CD4-positive, alpha-beta T cell (primary cell): ENCODE results near the gene DECR2. TPM values are rescaled to one million over a fixed set of nuclear protein-coding genes. Genes with fewer than 3 reads are reported as not detected.

ENCODE experiments used
- ATAC-seq: fragments of 200-7000 bp; cut with Tn5 transposase; one replicate; pipeline ENCODE4 v1.10.0; 2022; ENCODE audit warnings: mild to moderate bottlenecking; ENCODE audit not compliant: poor library complexity
- CTCF ChIA-PET: fragments of 350-600 bp; sonication (Branson Sonifier 250); formaldehyde crosslinking; loops from one replicate; lab custom pipeline; 2021; ENCODE audit warnings: antibody characterized with exemption, inconsistent platforms; lab: Charles Lee
- POLR2A ChIA-PET: fragments of 350-600 bp; sonication (Branson Sonifier 250); formaldehyde crosslinking; loops from one replicate; lab custom pipeline; 2021; ENCODE audit warnings: antibody characterized with exemption, inconsistent platforms; lab: Charles Lee
- DNase-seq, 14 experiments: peaks; one replicate each; pipeline ENCODE4 v3.0.0-alpha.2; 2013 to 2020; ENCODE audit warnings: mixed read lengths in 2 of 14
- H3K27ac ChIP-seq, 2 donors: one replicate each; pipeline versions ENCODE4 v1.5.1 to v1.7.0; 2013; ENCODE audit warnings: low read length in 2 of 2, low read depth in 1 of 2, mild to moderate bottlenecking in 1 of 2
- H3K27me3 ChIP-seq, 2 experiments: 1 replicate in 1 of 2; 2 replicates in 1 of 2; pipeline versions ENCODE4 v1.6.1 to v1.7.0; 2013; ENCODE audit warnings: low read length in 2 of 2, control low read depth in 1 of 2, mild to moderate bottlenecking in 1 of 2, moderate library complexity in 1 of 2; ENCODE audit not compliant: insufficient read depth in 2 of 2, control insufficient read depth in 1 of 2
- H3K36me3 ChIP-seq: one replicate; pipeline ENCODE4 v1.6.1; 2013; ENCODE audit warnings: low read length, control low read depth; ENCODE audit not compliant: insufficient read depth
- H3K4me1 ChIP-seq: one replicate; pipeline ENCODE4 v1.6.1; 2013; ENCODE audit warnings: low read length, control low read depth; ENCODE audit not compliant: insufficient read depth
- H3K4me3 ChIP-seq: one replicate; pipeline ENCODE4 v1.5.1; 2013; ENCODE audit warnings: mild to moderate bottlenecking, low read length, moderate library complexity
- H3K9me3 ChIP-seq, 2 experiments: 1 replicate in 1 of 2; 2 replicates in 1 of 2; pipeline versions ENCODE4 v1.6.1 to v1.7.0; 2013; ENCODE audit warnings: low read length in 2 of 2, mild to moderate bottlenecking in 2 of 2, control low read depth in 1 of 2, moderate library complexity in 1 of 2; ENCODE audit not compliant: control insufficient read depth in 1 of 2, insufficient read depth in 1 of 2
- H3K27ac Mint-ChIP-seq: one replicate; pipeline ENCODE4 v1.8.0; 2020; ENCODE audit warnings: mixed read lengths
- H3K27me3 Mint-ChIP-seq: one replicate; pipeline ENCODE4 v1.8.0; 2021; ENCODE audit warnings: mixed read lengths
- H3K36me3 Mint-ChIP-seq: one replicate; pipeline ENCODE4 v1.8.0; 2021; ENCODE audit warnings: low read depth, mixed read lengths
- H3K4me1 Mint-ChIP-seq: one replicate; pipeline ENCODE4 v1.8.0; 2021; ENCODE audit warnings: low read depth, mixed read lengths
- H3K4me3 Mint-ChIP-seq: one replicate; pipeline ENCODE4 v1.8.0; 2020; ENCODE audit warnings: mild to moderate bottlenecking, mixed read lengths
- H3K9me3 Mint-ChIP-seq: one replicate; pipeline ENCODE4 v1.8.0; 2020; ENCODE audit warnings: mixed read lengths
- intact Hi-C, 2 experiments: fragments of 100-400 bp; cut with DNase I in 1 of 2; cut with micrococcal nuclease in 1 of 2; formaldehyde crosslinking; loops; one replicate each; pipeline versions ENCODE4 v1.15.1 to v1.9.0; 2023 to 2025; cut with DNase I, micrococcal nuclease
- total RNA-seq, 174 experiments: library from RNA in 2 of 174; stranded (reverse) in 2 of 174; gene quantifications; one replicate each; pipeline ENCODE4 v1.2.3 and lab custom pipeline; 2021 to 2026
- TF ChIP-seq, protein P1 (sequence below): fragments of 200-600 bp; IDR thresholded peaks from one replicate; pipeline ENCODE4 v1.8.0; 2022; ENCODE audit warnings: antibody characterized with exemption, mild to moderate bottlenecking

DECR2 gene
- total RNA-seq, 2 experiments from 2014 or later = 5.7 to 7.0 TPM

DNA sequence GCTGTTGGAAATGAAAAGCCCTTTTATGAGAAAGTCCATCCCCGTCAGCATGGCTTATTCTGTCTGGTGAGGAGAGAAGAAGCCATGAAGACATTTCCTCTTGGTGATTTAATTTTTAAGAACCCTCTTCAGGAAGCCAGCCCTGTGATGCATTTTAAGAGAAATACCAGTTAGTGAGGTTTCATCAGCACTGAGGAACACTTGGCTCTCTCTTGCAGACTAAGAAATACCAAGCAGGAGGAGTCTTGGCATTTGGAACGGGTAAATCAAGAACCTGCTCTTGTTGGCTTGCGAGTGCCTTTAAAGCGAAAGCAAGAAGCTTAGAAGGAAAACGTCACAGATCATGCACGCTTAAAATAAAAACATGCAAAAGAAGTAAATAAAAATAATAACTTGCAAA lies 41.3 kb downstream of the DECR2 start:
- CTCF ChIA-PET = no interaction called here
- H3K4me1 Mint-ChIP-seq = peaks cover 5% of the 10 kb centered on the region
- POLR2A ChIA-PET = no interaction called here
- Histone ChIP-seq H3K4me3 (no peak overlapping the region), H3K27me3 (no peaks in the 10 kb centered on the region), H3K27ac (no peak overlapping the region), H3K9me3 (no peaks in the 10 kb centered on the region), H3K4me1 (no peaks in the 10 kb centered on the region), H3K36me3 (no peaks in the 10 kb centered on the region)
- intact Hi-C loops = no loop called here
- no peaks in the 10 kb centered on the region for H3K27me3 Mint-ChIP-seq
- H3K27ac Mint-ChIP-seq = no peak overlapping the region
- no peaks in the 10 kb centered on the region for H3K9me3 Mint-ChIP-seq
- peaks cover 6% of the 10 kb centered on the region for H3K36me3 Mint-ChIP-seq
- H3K4me3 Mint-ChIP-seq = no peak overlapping the region
- DNase-seq (no peak), ATAC-seq (no peak)
- TF ChIP-seq, protein P1, sequence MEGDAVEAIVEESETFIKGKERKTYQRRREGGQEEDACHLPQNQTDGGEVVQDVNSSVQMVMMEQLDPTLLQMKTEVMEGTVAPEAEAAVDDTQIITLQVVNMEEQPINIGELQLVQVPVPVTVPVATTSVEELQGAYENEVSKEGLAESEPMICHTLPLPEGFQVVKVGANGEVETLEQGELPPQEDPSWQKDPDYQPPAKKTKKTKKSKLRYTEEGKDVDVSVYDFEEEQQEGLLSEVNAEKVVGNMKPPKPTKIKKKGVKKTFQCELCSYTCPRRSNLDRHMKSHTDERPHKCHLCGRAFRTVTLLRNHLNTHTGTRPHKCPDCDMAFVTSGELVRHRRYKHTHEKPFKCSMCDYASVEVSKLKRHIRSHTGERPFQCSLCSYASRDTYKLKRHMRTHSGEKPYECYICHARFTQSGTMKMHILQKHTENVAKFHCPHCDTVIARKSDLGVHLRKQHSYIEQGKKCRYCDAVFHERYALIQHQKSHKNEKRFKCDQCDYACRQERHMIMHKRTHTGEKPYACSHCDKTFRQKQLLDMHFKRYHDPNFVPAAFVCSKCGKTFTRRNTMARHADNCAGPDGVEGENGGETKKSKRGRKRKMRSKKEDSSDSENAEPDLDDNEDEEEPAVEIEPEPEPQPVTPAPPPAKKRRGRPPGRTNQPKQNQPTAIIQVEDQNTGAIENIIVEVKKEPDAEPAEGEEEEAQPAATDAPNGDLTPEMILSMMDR = no peak

DNA sequence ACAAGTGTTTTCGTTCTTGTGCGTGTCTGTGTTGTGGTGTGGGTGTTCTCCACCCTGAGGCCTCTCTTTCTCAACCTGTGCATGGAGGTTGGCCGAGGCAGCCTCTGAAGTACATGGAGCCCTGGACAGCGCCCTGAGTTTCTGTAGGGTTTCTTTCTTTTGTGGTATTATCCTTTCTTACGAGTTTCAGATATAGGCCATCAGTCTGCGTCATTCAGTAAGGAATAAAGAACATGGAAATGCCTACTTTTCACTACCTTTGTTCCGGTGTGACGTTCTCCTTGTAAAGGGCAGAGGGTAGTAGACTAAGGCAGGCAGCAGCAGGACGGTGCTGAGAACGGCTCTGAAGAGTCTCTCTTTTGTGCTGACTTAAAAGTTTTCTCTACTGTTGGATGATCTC lies 42.3 kb downstream of the DECR2 start:
- TF ChIP-seq, protein P1 = no peak
- H3K27me3 Mint-ChIP-seq = no peaks in the 10 kb centered on the region
- H3K4me3 ChIP-seq = no peak overlapping the region
- ChIA-PET CTCF (no interaction called here), POLR2A (no interaction called here)
- no peaks in the 10 kb centered on the region for H3K9me3 Mint-ChIP-seq
- no peaks in the 10 kb centered on the region for H3K36me3 ChIP-seq
- no peak overlapping the region for H3K4me3 Mint-ChIP-seq
- no peaks in the 10 kb centered on the region for H3K27me3 ChIP-seq
- ATAC-seq = no peak
- no peaks in the 10 kb centered on the region for H3K4me1 ChIP-seq
- H3K9me3 ChIP-seq = no peaks in the 10 kb centered on the region
- DNase-seq = no peak
- H3K27ac Mint-ChIP-seq = no peak overlapping the region
- H3K27ac ChIP-seq = no peak overlapping the region
- H3K4me1 Mint-ChIP-seq = peaks cover 4% of the 10 kb centered on the region
- intact Hi-C loops = no loop called here
- peaks cover 6% of the 10 kb centered on the region for H3K36me3 Mint-ChIP-seq

DNA sequence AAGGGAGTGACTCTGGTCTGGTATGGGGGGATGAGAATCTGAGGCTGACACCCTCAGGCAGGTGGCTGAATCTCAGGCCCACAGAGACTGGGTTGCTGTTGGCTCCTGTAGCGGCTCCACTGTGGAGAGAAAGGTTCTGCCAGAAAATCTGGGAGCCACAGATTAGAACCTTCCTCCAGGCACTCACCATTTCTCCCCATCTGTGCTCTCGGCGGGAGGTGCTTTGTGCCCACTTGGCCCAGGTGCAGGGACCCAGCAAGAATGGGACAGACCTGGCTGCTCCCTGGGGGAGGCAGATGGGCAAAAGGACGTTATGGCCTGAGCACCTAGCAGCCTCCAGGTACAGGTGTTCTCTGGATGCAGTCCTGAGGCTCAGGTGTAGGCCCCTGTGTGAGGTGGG lies 43.9 kb downstream of the DECR2 start:
- peaks cover 2% of the 10 kb centered on the region for H3K4me1 Mint-ChIP-seq
- H3K4me3 ChIP-seq = no peak overlapping the region

More for the DNA sequence above, 43.9 kb downstream of the DECR2 start:
- intact Hi-C loops = no loop called here
- Mint-ChIP-seq H3K9me3 (no peaks in the 10 kb centered on the region), H3K4me3 (no peak overlapping the region), H3K27me3 (no peaks in the 10 kb centered on the region), H3K36me3 (peaks cover 6% of the 10 kb centered on the region), H3K27ac (no peak overlapping the region)
- ChIA-PET POLR2A (no interaction called here), CTCF (no interaction called here)
- Histone ChIP-seq H3K36me3 (no peaks in the 10 kb centered on the region), H3K4me1 (no peaks in the 10 kb centered on the region), H3K9me3 (no peaks in the 10 kb centered on the region), H3K27me3 (no peaks in the 10 kb centered on the region), H3K27ac (no peak overlapping the region)
- TF ChIP-seq, protein P1 = no peak
- ATAC-seq = no peak
- no peak for DNase-seq
